ENCODE results near the gene SH3BP5L.
"Not testable (repeated sequence)": the region's sequence is repeated elsewhere in the genome, so short reads cannot be mapped to it uniquely, and the experiment has no call there.

Gene SH3BP5L

DNA sequence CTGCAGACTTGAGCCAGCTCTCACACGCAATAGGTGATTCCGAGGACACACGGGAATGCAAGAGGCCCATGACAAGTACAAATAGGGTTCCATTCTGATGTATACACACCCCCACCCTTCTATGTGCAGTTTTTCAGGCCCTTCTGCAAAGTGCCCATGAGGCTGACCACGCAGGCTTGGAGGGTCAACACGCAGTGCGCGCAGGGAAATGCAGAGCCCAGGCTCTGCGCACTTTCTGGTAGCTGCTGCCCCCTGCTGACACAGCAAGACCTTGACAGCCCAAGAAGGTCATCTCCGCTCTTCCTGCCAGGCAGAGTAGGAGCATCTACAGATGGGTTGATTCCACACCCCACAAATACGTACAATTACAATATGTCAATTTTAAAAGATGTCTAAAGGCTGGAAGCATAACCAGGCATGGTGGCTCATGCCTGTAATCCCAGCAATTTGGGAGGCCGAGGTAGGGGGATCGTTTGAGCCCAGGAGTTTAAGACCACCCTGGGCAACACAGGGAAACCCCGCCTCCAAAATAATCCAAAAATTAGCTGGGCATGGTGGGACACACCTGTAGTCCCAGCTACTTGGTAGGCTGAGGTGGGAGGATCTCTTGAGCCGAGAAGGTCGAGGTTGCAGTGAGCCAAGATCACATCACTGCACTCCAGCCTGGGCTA, 18.5 kb downstream of the SH3BP5L start:
- H3K4me3 ChIP-seq (ENCODE audit: low read depth, low read length): no peak overlapping the region

GRCh38 chr1:248805876-248806275, 19.8 kb downstream of the SH3BP5L start:
- no peak overlapping the region for H3K4me3 ChIP-seq (ENCODE audit: low read depth, low read length)
- TF ChIP-seq, protein P1, sequence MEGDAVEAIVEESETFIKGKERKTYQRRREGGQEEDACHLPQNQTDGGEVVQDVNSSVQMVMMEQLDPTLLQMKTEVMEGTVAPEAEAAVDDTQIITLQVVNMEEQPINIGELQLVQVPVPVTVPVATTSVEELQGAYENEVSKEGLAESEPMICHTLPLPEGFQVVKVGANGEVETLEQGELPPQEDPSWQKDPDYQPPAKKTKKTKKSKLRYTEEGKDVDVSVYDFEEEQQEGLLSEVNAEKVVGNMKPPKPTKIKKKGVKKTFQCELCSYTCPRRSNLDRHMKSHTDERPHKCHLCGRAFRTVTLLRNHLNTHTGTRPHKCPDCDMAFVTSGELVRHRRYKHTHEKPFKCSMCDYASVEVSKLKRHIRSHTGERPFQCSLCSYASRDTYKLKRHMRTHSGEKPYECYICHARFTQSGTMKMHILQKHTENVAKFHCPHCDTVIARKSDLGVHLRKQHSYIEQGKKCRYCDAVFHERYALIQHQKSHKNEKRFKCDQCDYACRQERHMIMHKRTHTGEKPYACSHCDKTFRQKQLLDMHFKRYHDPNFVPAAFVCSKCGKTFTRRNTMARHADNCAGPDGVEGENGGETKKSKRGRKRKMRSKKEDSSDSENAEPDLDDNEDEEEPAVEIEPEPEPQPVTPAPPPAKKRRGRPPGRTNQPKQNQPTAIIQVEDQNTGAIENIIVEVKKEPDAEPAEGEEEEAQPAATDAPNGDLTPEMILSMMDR (IDR thresholded peaks at IDR 0.05; ENCODE audit: low read depth, low read length): no peak

More for the DNA sequence above, 18.5 kb downstream of the SH3BP5L start:
- TF ChIP-seq, protein P1 (IDR thresholded peaks at IDR 0.05; ENCODE audit: low read depth, low read length): peak; percentile 68

GRCh38 chr1:248804771-248805681, 20.7 kb downstream of the SH3BP5L start:
- TF ChIP-seq, protein P1 (IDR thresholded peaks at IDR 0.05; ENCODE audit: low read depth, low read length): no peak
- H3K4me3 ChIP-seq (ENCODE audit: low read depth, low read length): no peak overlapping the region

GRCh38 chr1:248803501-248803900, 22.2 kb downstream of the SH3BP5L start:
- H3K4me3 ChIP-seq (ENCODE audit: low read depth, low read length): not testable (repeated sequence)

- no peak overlapping the region for H3K4me3 ChIP-seq (ENCODE audit: low read depth, low read length)
- TF ChIP-seq, protein P1 (IDR thresholded peaks at IDR 0.05; ENCODE audit: low read depth, low read length): no peak
These were observed 23.3 kb downstream of the SH3BP5L start for GRCh38 chr1:248802454-248802853.

- H3K4me3 ChIP-seq (ENCODE audit: low read depth, low read length): no peak overlapping the region
- TF ChIP-seq, protein P1 (IDR thresholded peaks at IDR 0.05; ENCODE audit: low read depth, low read length): no peak
These were observed 25.3 kb downstream of the SH3BP5L start for GRCh38 chr1:248800459-248800858.

GRCh38 chr1:248798791-248799190, 26.9 kb downstream of the SH3BP5L start:
- TF ChIP-seq, protein P1 (IDR thresholded peaks at IDR 0.05; ENCODE audit: low read depth, low read length): no peak
- H3K4me3 ChIP-seq (ENCODE audit: low read depth, low read length): no peak overlapping the region

DNA sequence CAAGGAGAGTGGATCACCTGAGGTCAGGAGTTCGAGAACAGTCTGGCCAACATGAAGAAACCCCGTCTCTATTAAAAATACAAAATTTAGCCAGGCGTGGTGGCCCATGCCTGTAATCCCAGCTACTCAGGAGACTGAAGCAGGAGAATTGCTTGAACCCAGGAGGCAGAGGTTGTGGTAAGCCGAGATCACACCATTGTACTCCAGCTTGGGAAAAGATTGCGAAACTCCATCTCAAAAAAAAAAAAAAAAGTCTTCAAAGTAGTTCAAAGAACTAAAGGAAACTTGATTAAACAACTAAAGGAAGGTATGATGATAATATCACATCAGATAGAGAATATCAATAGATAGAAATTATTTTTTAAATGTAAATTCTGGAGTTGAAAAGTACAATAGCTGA, 31.1 kb downstream of the SH3BP5L start:
- not testable (repeated sequence) for H3K4me3 ChIP-seq (ENCODE audit: low read depth, low read length)
